ENCODE measurements around the gene DNAJC10.
A peak's percentile ranks its signal among the peaks of the same experiment; 100 is the strongest.

Gene DNAJC10

GRCh38 chr2:182792441-182792840, 76.4 kb downstream of the DNAJC10 start:
- no peak for FAIRE-seq

GRCh38 chr2:182798736-182799135, 82.7 kb downstream of the DNAJC10 start:
- no peak for FAIRE-seq

- FAIRE-seq, result no peak
Measured at GRCh38 chr2:182804128-182804527, 88.1 kb downstream of the DNAJC10 start.

GRCh38 chr2:182807319-182807718, 91.3 kb downstream of the DNAJC10 start:
- no peak for FAIRE-seq

GRCh38 chr2:182810087-182810486, 94.0 kb downstream of the DNAJC10 start:
- FAIRE-seq, result no peak

- no peak for FAIRE-seq
Measured at GRCh38 chr2:182814380-182814779, 98.3 kb downstream of the DNAJC10 start.

GRCh38 chr2:182814804-182815203, 98.7 kb downstream of the DNAJC10 start:
- no peak for FAIRE-seq

- no peak for FAIRE-seq
Measured at GRCh38 chr2:182816866-182817265, 100.8 kb downstream of the DNAJC10 start.

- FAIRE-seq, result no peak
Measured at GRCh38 chr2:182817558-182817957, 101.5 kb downstream of the DNAJC10 start.

GRCh38 chr2:182818501-182818900, 102.4 kb downstream of the DNAJC10 start:
- FAIRE-seq, result no peak

- FAIRE-seq, result no peak
Measured at GRCh38 chr2:182818925-182819324, 102.9 kb downstream of the DNAJC10 start.

- no peak for FAIRE-seq
Measured at GRCh38 chr2:182819412-182819811, 103.4 kb downstream of the DNAJC10 start.

GRCh38 chr2:182821182-182821581, 105.1 kb downstream of the DNAJC10 start:
- FAIRE-seq, result no peak

- FAIRE-seq, result no peak
Measured at GRCh38 chr2:182822733-182823132, 106.7 kb downstream of the DNAJC10 start.

- no peak for FAIRE-seq
Measured at GRCh38 chr2:182824056-182824766, 108.2 kb downstream of the DNAJC10 start.

- FAIRE-seq, result no peak
Measured at GRCh38 chr2:182824767-182825158, 108.7 kb downstream of the DNAJC10 start.

- no peak for FAIRE-seq
Measured at GRCh38 chr2:182826064-182826463, 110.0 kb downstream of the DNAJC10 start.

GRCh38 chr2:182826496-182826895, 110.4 kb downstream of the DNAJC10 start:
- no peak for FAIRE-seq

- no peak for FAIRE-seq
Measured at GRCh38 chr2:182827182-182827879, 111.3 kb downstream of the DNAJC10 start.

GRCh38 chr2:182831101-182831500, 115.0 kb downstream of the DNAJC10 start:
- FAIRE-seq, result peak; percentile 18

GRCh38 chr2:182831921-182832320, 115.9 kb downstream of the DNAJC10 start:
- FAIRE-seq, result no peak

- FAIRE-seq, result no peak
Measured at GRCh38 chr2:182833084-182833854, 117.2 kb downstream of the DNAJC10 start.

GRCh38 chr2:182834293-182834692, 118.2 kb downstream of the DNAJC10 start:
- no peak for FAIRE-seq

- no peak for FAIRE-seq
Measured at GRCh38 chr2:182836451-182836850, 120.4 kb downstream of the DNAJC10 start.

Measured in endometrium (tissue), 2 donors.